Esophagus squamous epithelium (tissue), 5 donors: ENCODE data around the gene LCA5. TPM values are rescaled to one million over a fixed set of nuclear protein-coding genes. Genes with fewer than 3 reads are reported as not detected.
A peak's percentile ranks its signal among the peaks of the same experiment; 100 is the strongest.
"Not testable (repeated sequence)": the region's sequence is repeated elsewhere in the genome, so short reads cannot be mapped to it uniquely, and the experiment has no call there.

Source experiments
- DNase-seq: peaks from one replicate; lab custom pipeline; 2025; lab: John Stamatoyannopoulos, UW
- H3K27ac ChIP-seq, 4 donors: fragments of 200-600 bp; sonication (generic); one replicate each; pipeline ENCODE4 v1.5.1; 2016 to 2019; ENCODE audit warnings: mild to moderate bottlenecking in 1 of 4
- H3K27me3 ChIP-seq, 4 donors: fragments of 200-600 bp; sonication (generic); 1 replicate in 3 of 4; 2 replicates in 1 of 4; pipeline versions ENCODE4 v1.5.1 to v1.6.0; 2017 to 2021; ENCODE audit warnings: antibody characterized with exemption in 1 of 4
- H3K36me3 ChIP-seq, 3 donors: fragments of 200-600 bp; sonication (generic); one replicate each; pipeline ENCODE4 v1.5.1; 2016 to 2019
- H3K4me1 ChIP-seq, 3 donors: fragments of 200-600 bp; sonication (generic); one replicate each; pipeline ENCODE4 v1.5.1; 2017 to 2019
- H3K4me3 ChIP-seq, 4 donors: fragments of 200-600 bp; sonication (generic); 1 replicate in 3 of 4; 2 replicates in 1 of 4; pipeline ENCODE4 v1.5.1; 2016 to 2019; ENCODE audit warnings: mild to moderate bottlenecking in 2 of 4, moderate library complexity in 1 of 4
- H3K9me3 ChIP-seq, 3 donors: fragments of 200-600 bp; sonication (generic); one replicate each; pipeline ENCODE4 v1.5.1; 2016 to 2019
- CTCF ChIP-seq, 6 experiments: fragments of 450-650 bp in 4 of 6; fragments of 200-600 bp in 2 of 6; sonication (generic) in 2 of 6; IDR thresholded peaks; one replicate each; pipeline ENCODE4 v1.5.1; 2016 to 2019; ENCODE audit warnings: antibody characterized with exemption in 6 of 6, mild to moderate bottlenecking in 4 of 6, moderate library complexity in 4 of 6
- POLR2A ChIP-seq, 4 donors: fragments of 450-650 bp; IDR thresholded peaks; one replicate each; pipeline ENCODE4 v1.6.1; 2017; ENCODE audit warnings: antibody characterized with exemption in 4 of 4, mild to moderate bottlenecking in 4 of 4, moderate library complexity in 3 of 4
- WGBS, 2 donors: methylation state at CpG; one replicate each; pipeline ENCODE4 v1.1.5; 2018; 5-methylcytosine and 5-hydroxymethylcytosine counted together
- intact Hi-C: fragments of 100-400 bp; cut with DNase I; formaldehyde crosslinking; loops from one replicate; pipeline ENCODE4 v1.15.0; 2022
- total RNA-seq, 4 donors: library from RNA; depleted of rRNA; stranded (reverse); fragments of >200 nt; gene quantifications; one replicate each; pipeline ENCODE4 v1.1.0, GENCODE V29; 2016
- donor health status: DM: yes; HTN: yes; CAD: no.

Gene LCA5
- total RNA-seq, 4 donors from 2014 or later: 1.2 to 3.6 (median 2.4) TPM

GRCh38 chr6:79461205-79461604 is 76.0 kb downstream of the LCA5 start:
- Histone ChIP-seq H3K4me3 (no peak overlapping the region), H3K27me3 (no peaks in the 10 kb centered on the region), H3K27ac (no peak overlapping the region), H3K36me3 (no peaks in the 10 kb centered on the region), H3K9me3 (no peaks in the 10 kb centered on the region), H3K4me1 (peaks cover 0 to 8% (median 0%) of the 10 kb centered on the region in 3 donors)
- intact Hi-C loops: no loop called here
- no peak for DNase-seq
- WGBS, 2 donors: 67 to 89% methylated on average over 3 of the region's 3 CpGs
- TF ChIP-seq POLR2A (IDR thresholded peaks at IDR 0.05) (no peak), CTCF (IDR thresholded peaks at IDR 0.05) (no peak)

DNA sequence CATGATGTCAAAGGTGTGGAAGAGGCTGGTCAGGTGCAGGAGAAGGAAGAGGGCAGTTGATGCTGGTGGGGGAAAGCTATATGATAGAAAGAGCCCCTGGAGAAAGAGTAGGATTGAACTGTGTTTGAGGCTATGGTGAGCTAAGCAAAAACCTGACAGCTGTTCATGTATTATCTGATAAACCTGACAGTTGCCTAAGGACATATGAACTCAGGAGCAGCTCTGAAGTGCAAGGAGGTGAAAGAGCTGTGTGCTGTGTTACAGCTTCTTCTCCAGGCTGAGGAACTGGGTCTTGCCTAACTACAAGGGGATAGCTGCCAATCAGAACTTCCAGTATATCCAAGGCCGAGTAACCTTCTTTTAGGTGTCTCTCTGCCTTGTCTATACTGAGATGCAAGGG is 81.8 kb downstream of the LCA5 start:
- TF ChIP-seq CTCF (IDR thresholded peaks at IDR 0.05) (no peak), POLR2A (IDR thresholded peaks at IDR 0.05) (no peak)
- Histone ChIP-seq H3K36me3 (no peaks in the 10 kb centered on the region), H3K27me3 (no peaks in the 10 kb centered on the region), H3K4me1 (peaks cover 6 to 28% (median 10%) of the 10 kb centered on the region in 3 donors), H3K4me3 (no peak overlapping the region), H3K27ac (no peak overlapping the region), H3K9me3 (no peaks in the 10 kb centered on the region)
- WGBS, 2 donors: 46 to 50% methylated on average over 1 of the region's 1 CpG
- no peak for DNase-seq
- intact Hi-C loops: no loop called here

DNA sequence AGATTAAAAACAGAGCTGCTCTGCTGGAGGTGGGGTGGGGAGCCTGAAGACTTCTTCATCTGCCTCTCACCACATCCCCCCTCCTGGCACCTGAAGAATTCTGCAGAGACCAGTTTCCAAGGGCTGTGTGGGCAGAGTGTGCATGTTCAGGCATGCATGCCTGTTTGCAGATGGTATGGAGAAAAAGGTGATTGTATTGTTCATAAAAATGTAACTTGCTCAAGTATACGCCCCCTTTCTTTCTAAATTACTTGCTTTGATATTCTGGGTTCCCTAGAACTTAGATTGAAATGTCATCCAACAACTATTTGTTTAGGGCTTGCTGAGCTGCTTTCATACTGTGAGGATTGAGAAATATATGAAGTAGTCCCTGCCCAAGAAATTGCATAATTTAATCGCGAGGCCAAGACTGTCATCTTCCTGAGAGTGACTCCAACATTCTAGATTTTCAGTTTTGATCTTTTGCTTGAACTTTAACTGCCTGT is 83.6 kb downstream of the LCA5 start:
- no peak overlapping the region for H3K4me3 ChIP-seq
- no peaks in the 10 kb centered on the region for H3K9me3 ChIP-seq
- DNase-seq: no peak
- 24 to 30% methylated on average over 3 of the region's 3 CpGs for WGBS, 2 donors
- intact Hi-C loops: no loop called here
- H3K27ac ChIP-seq: peak overlapping the region; percentile 38 to 67 (median 44)
- H3K4me1 ChIP-seq: peaks cover 6 to 28% (median 10%) of the 10 kb centered on the region in 3 donors
- TF ChIP-seq POLR2A (IDR thresholded peaks at IDR 0.05) (no peak), CTCF (IDR thresholded peaks at IDR 0.05) (no peak)
- no peaks in the 10 kb centered on the region for H3K27me3 ChIP-seq
- no peaks in the 10 kb centered on the region for H3K36me3 ChIP-seq

DNA sequence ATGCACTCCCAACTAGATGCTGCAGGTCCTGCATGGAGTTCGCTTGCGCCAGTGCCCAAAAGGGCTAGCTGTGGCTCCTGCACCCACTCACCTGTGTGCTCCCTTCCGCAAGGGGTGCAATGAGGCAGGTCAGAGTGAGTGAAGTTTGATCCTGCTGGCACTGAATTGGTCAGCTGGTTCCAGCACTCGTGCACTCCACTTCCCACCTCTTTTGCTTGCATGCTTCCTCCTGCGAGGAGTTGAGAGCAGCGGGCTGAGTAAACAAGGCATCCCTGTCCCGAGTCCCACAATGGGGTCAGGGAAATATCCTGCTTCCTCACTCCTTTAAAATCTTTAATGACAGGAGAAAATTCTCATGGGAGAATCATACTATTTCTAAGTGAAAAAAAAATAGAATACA is 86.2 kb downstream of the LCA5 start:
- H3K27me3 ChIP-seq: no peaks in the 10 kb centered on the region
- intact Hi-C loops: no loop called here
- WGBS, 2 donors: 73 to 80% methylated on average over 5 of the region's 7 CpGs
- TF ChIP-seq CTCF (IDR thresholded peaks at IDR 0.05) (no peak), POLR2A (IDR thresholded peaks at IDR 0.05) (no peak)
- peaks cover 6 to 28% (median 10%) of the 10 kb centered on the region in 3 donors for H3K4me1 ChIP-seq
- no peak overlapping the region for H3K4me3 ChIP-seq
- no peaks in the 10 kb centered on the region for H3K9me3 ChIP-seq
- DNase-seq: no peak
- no peak overlapping the region for H3K27ac ChIP-seq
- no peaks in the 10 kb centered on the region for H3K36me3 ChIP-seq

- no peaks in the 10 kb centered on the region for H3K36me3 ChIP-seq
- no peaks in the 10 kb centered on the region for H3K9me3 ChIP-seq
- 73 to 92% methylated on average over 4 of the region's 4 CpGs for WGBS, 2 donors
- H3K4me1 ChIP-seq: peaks cover 0 to under 1% (median 0%) of the 10 kb centered on the region in 3 donors
- no peak overlapping the region for H3K27ac ChIP-seq
- no peak for TF ChIP-seq POLR2A (IDR thresholded peaks at IDR 0.05)
- no peak for TF ChIP-seq CTCF (IDR thresholded peaks at IDR 0.05)
- no peaks in the 10 kb centered on the region for H3K27me3 ChIP-seq
- no peak for DNase-seq
- intact Hi-C loops: no loop called here
- no peak overlapping the region for H3K4me3 ChIP-seq
Observed at GRCh38 chr6:79446006-79446405, 91.2 kb downstream of the LCA5 start.

DNA sequence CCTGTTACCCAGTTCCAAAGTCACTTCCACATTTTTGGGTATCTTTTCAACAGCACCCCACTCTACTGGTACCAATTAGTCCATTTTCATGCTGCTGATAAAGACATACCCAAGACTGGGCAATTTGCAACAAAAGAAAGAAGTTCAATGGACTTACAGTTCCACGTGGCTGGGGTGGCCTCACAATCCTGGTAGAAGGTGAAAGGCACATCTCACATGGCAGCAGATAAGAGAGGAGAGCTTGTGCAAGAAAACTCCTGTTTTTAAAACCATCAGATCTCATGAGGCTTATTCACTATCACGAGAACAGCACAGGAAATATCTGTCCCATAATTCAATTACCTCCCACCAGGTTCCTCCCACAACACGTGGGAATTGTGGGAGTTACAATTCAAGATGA is 93.4 kb downstream of the LCA5 start:
- H3K27ac ChIP-seq, H3K9me3 ChIP-seq, H3K27me3 ChIP-seq, H3K36me3 ChIP-seq, intact Hi-C loops, H3K4me1 ChIP-seq, H3K4me3 ChIP-seq, DNase-seq: not testable (repeated sequence)
- WGBS, 2 donors: 64% methylated on average over 3 of the region's 3 CpGs
